Testis (tissue), 2 donors: ENCODE results near the gene TCF4.

Source experiments
- CTCF ChIP-seq, 3 experiments: fragments of 450-650 bp in 2 of 3; fragments of 200-600 bp in 1 of 3; sonication (generic) in 1 of 3; IDR thresholded peaks; one replicate each; pipeline ENCODE4 v1.5.1; 2016 to 2019; ENCODE audit warnings: antibody characterized with exemption in 3 of 3, mild to moderate bottlenecking in 2 of 3, moderate library complexity in 1 of 3
- POLR2A ChIP-seq: fragments of 450-650 bp; IDR thresholded peaks from one replicate; pipeline ENCODE4 v1.6.1; 2017; ENCODE audit warnings: antibody characterized with exemption, mild to moderate bottlenecking, moderate library complexity

- TF ChIP-seq POLR2A (no peak), CTCF (IDR thresholded peaks at IDR 0.05) (no peak)
Measured at GRCh38 chr18:55559739-55560138, 28.3 kb downstream of the TCF4 start.
